H1 (cell line): ENCODE results near the gene TARDBP. TPM values are rescaled to one million over a fixed set of nuclear protein-coding genes. Genes with fewer than 3 reads are reported as not detected.

Source experiments
- BACH1 ChIP-seq: IDR thresholded peaks from 2 replicates; pipeline ENCODE4 v1.6.1; 2012; ENCODE audit warnings: low read length, improper control_type of control experiment
- CBX5 ChIP-seq: fragments of 300-800, 300-1000 bp; sonication (generic); IDR thresholded peaks from 2 replicates; pipeline ENCODE4 v1.7.1; 2016; ENCODE audit warnings: antibody characterized with exemption, low read length, low read depth
- KDM1A ChIP-seq: fragments of 200-600, 300-600 bp; sonication (generic); IDR thresholded peaks from 2 replicates; pipeline ENCODE4 v1.7.1; 2016; ENCODE audit warnings: mild to moderate bottlenecking, low read length, borderline replicate concordance
- ZNF274 ChIP-seq: IDR thresholded peaks from 2 replicates; pipeline ENCODE4 v1.7.0; 2012; ENCODE audit warnings: low read length, borderline replicate concordance; ENCODE audit errors: extremely low read depth
- polyA plus RNA-seq, 7 experiments: library from polyadenylated mRNA; depleted of rRNA in 3 of 7; stranded (reverse) in 5 of 7; unstranded in 2 of 7; fragments of >200 nt in 5 of 7; fragments of 200-250 nt in 2 of 7; gene quantifications; 1 replicate in 5 of 7; 2 replicates in 1 of 7; 4 replicates in 1 of 7; pipeline versions ENCODE4 v1.2.1 to v1.2.3, GENCODE V29; 2011 to 2013; ENCODE audit warnings: missing spikeins in 2 of 7, mixed read lengths in 2 of 7
- total RNA-seq: library from RNA; stranded (reverse); fragmentation: NEBNext Ultra II Directional; extraction: Animal tissue kit (Norgen Biotek cat#: 25700); gene quantifications from 2 replicates; pipeline ENCODE4 v1.2.1, GENCODE V29; 2021
- TF ChIP-seq, protein P1 (sequence below): fragments of 300-600 bp; sonication (generic); IDR thresholded peaks from 2 replicates; pipeline ENCODE4 v1.7.1; 2012; ENCODE audit warnings: low read length, moderate library complexity, mild to moderate bottlenecking, inconsistent platforms; ENCODE audit not compliant: insufficient replicate concordance

Gene TARDBP
- total and polyA plus RNA-seq, 2 of the 8 experiments (the other 6 are each of a cell fraction or from before 2014, with no cell fraction given), result 144 to 240 TPM

DNA sequence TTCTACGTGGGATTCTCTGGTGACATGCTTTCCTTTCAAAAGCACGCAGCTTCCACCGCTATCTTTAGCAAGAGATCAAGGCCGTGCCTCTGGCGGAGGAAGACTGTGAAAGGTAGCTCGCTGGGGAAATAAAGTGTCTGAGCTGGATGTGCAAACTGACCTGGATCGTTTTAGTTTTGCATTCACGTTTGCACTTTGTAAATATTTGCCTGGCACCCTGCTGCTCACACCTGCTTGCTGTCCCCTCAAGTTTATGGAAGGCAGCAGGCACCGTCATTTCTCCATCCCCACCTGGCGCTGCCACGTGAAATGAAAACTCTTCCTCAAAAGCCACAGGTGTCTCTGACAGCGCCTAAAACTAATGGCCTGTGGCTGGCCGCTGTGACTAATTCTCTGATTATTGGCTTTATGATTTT lies 44.0 kb upstream of the TARDBP start (continued):
- TF ChIP-seq, protein P1, sequence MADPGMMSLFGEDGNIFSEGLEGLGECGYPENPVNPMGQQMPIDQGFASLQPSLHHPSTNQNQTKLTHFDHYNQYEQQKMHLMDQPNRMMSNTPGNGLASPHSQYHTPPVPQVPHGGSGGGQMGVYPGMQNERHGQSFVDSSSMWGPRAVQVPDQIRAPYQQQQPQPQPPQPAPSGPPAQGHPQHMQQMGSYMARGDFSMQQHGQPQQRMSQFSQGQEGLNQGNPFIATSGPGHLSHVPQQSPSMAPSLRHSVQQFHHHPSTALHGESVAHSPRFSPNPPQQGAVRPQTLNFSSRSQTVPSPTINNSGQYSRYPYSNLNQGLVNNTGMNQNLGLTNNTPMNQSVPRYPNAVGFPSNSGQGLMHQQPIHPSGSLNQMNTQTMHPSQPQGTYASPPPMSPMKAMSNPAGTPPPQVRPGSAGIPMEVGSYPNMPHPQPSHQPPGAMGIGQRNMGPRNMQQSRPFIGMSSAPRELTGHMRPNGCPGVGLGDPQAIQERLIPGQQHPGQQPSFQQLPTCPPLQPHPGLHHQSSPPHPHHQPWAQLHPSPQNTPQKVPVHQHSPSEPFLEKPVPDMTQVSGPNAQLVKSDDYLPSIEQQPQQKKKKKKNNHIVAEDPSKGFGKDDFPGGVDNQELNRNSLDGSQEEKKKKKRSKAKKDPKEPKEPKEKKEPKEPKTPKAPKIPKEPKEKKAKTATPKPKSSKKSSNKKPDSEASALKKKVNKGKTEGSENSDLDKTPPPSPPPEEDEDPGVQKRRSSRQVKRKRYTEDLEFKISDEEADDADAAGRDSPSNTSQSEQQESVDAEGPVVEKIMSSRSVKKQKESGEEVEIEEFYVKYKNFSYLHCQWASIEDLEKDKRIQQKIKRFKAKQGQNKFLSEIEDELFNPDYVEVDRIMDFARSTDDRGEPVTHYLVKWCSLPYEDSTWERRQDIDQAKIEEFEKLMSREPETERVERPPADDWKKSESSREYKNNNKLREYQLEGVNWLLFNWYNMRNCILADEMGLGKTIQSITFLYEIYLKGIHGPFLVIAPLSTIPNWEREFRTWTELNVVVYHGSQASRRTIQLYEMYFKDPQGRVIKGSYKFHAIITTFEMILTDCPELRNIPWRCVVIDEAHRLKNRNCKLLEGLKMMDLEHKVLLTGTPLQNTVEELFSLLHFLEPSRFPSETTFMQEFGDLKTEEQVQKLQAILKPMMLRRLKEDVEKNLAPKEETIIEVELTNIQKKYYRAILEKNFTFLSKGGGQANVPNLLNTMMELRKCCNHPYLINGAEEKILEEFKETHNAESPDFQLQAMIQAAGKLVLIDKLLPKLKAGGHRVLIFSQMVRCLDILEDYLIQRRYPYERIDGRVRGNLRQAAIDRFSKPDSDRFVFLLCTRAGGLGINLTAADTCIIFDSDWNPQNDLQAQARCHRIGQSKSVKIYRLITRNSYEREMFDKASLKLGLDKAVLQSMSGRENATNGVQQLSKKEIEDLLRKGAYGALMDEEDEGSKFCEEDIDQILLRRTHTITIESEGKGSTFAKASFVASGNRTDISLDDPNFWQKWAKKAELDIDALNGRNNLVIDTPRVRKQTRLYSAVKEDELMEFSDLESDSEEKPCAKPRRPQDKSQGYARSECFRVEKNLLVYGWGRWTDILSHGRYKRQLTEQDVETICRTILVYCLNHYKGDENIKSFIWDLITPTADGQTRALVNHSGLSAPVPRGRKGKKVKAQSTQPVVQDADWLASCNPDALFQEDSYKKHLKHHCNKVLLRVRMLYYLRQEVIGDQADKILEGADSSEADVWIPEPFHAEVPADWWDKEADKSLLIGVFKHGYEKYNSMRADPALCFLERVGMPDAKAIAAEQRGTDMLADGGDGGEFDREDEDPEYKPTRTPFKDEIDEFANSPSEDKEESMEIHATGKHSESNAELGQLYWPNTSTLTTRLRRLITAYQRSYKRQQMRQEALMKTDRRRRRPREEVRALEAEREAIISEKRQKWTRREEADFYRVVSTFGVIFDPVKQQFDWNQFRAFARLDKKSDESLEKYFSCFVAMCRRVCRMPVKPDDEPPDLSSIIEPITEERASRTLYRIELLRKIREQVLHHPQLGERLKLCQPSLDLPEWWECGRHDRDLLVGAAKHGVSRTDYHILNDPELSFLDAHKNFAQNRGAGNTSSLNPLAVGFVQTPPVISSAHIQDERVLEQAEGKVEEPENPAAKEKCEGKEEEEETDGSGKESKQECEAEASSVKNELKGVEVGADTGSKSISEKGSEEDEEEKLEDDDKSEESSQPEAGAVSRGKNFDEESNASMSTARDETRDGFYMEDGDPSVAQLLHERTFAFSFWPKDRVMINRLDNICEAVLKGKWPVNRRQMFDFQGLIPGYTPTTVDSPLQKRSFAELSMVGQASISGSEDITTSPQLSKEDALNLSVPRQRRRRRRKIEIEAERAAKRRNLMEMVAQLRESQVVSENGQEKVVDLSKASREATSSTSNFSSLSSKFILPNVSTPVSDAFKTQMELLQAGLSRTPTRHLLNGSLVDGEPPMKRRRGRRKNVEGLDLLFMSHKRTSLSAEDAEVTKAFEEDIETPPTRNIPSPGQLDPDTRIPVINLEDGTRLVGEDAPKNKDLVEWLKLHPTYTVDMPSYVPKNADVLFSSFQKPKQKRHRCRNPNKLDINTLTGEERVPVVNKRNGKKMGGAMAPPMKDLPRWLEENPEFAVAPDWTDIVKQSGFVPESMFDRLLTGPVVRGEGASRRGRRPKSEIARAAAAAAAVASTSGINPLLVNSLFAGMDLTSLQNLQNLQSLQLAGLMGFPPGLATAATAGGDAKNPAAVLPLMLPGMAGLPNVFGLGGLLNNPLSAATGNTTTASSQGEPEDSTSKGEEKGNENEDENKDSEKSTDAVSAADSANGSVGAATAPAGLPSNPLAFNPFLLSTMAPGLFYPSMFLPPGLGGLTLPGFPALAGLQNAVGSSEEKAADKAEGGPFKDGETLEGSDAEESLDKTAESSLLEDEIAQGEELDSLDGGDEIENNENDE, result no peak
- TF ChIP-seq CBX5 (no peak), BACH1 (no peak), ZNF274 (no peak), KDM1A (no peak)
